Measurements from ENCODE around the gene GJA1.

GJA1 gene

DNA sequence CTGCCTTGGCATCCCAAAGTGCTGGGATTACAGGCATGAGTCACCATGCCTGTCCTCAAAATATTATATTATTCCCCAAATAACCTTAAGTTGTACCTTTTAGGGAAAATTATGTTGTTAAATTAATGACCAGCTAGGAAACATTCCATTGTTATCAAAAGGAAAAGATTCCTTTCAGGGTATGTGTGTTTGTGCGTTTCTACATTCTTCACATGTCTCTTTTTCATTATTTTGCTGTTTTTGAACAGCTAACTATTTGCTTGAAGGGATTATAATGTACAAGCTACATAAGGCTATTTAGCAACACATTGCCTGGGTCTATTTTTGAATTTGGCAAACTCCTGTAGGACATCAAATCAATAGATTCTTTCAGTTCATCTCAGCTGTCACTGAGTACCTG lies 57.1 kb downstream of the GJA1 start:
- no peak for DNase-seq

DNA sequence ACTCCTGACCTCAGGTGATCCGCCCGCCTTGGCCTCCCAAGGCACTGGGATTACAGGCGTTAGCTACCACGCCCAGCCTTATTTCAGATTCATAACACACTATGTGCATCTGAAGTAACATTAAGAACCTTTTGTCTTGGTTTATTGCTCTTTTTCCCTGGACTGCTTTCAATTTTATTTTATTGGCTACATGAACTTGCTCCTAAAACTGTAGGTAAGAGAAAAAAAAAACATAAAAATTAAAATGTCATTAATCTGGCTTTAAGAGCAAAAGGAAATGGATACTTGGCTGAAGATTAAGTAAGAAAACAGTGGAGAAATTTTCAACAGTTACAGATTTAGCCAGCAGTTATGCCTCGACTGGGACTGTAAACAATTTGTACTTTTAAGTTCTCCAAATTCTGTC lies 62.5 kb downstream of the GJA1 start:
- DNase-seq: no peak

DNA sequence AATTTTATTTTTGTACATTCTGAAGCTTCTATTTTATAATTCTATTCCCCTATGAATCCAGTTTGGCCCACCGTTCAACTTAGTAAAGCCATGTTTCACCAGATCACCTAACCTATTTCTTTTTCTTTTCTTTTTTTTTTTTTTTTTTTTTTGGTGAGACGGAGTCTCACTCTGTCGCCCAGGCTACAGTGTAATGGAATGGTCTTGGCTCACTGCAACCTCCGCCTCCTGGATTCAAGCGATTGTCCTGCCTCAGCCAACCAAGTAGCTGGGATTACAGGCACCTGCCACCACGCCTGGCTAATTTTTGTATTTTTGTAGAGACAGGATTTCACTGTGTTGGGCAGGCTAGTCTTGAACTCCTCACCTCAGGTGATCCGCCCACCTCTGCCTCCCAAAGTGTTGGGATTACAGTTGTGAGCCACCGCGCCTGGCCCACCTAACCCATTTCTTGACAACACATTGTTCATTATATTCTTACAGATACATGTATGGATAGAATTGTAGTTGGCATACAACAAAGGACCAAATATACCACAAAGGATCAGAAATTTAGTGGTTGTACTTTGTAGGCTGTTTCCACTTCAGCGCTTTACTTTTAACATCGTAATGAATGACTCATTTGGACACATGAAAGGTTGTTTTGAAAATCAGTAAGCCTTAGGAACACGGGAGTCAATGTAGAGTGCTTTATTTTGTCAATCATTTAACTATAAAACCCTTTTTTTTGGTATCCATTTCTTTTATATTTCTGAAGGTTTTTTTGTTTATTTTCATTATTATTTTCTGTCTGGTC lies 63.2 kb downstream of the GJA1 start:
- no peak for DNase-seq
